HUES48 (cell line): ENCODE measurements around the gene ZNF575.
A peak's percentile ranks its signal among the peaks of the same experiment; 100 is the strongest.

ENCODE experiments used
- H3K27ac ChIP-seq: one replicate; pipeline ENCODE4 v1.7.0; 2013; ENCODE audit warnings: low read depth, low read length, inconsistent platforms
- H3K27me3 ChIP-seq: 2 replicates; pipeline ENCODE4 v1.6.1; 2013; ENCODE audit warnings: mild to moderate bottlenecking, low read length; ENCODE audit not compliant: control insufficient read depth, insufficient read depth
- H3K36me3 ChIP-seq: 2 replicates; pipeline ENCODE4 v1.6.1; 2013; ENCODE audit warnings: low read length; ENCODE audit not compliant: control insufficient read depth, insufficient read depth
- H3K4me1 ChIP-seq: 2 replicates; pipeline ENCODE4 v1.6.1; 2013; ENCODE audit warnings: mild to moderate bottlenecking, low read length; ENCODE audit not compliant: control insufficient read depth, insufficient read depth
- H3K4me3 ChIP-seq: 2 replicates; pipeline ENCODE4 v1.5.1; 2013; ENCODE audit warnings: mild to moderate bottlenecking, low read depth, low read length
- H3K9ac ChIP-seq: 2 replicates; pipeline ENCODE4 v1.6.1; 2013; ENCODE audit warnings: mild to moderate bottlenecking, low read depth, low read length, moderate library complexity
- H3K9me3 ChIP-seq: 2 replicates; pipeline ENCODE4 v1.6.1; 2013; ENCODE audit warnings: low read length; ENCODE audit not compliant: control insufficient read depth, insufficient read depth

Gene ZNF575

DNA sequence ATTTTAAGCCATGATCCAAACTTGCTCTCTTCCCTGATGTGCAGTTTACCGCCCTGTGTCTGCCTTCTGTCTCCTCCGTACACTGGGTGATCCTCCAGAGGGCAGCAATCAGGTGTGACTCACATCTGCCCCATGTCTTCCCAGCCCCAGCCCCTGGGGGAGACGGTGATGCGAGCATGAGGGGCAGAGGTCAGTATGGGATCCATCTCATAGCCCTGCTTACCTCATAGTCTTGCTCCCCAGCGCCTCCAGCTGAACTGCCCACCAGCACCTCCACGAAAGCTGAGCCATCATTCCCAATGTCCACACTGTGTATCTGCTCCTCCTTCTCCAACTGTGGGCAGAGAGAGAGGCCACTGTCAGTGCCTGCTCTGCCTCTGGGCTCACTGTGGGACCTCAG, 27.7 kb downstream of the ZNF575 start:
- Histone ChIP-seq H3K9me3 (no peaks in the 10 kb centered on the region), H3K27me3 (no peaks in the 10 kb centered on the region), H3K27ac (no peak overlapping the region), H3K36me3 (peaks cover 26% of the 10 kb centered on the region), H3K4me1 (no peaks in the 10 kb centered on the region), H3K4me3 (no peak overlapping the region), H3K9ac (no peak overlapping the region)

- Histone ChIP-seq H3K27me3 (no peaks in the 10 kb centered on the region), H3K27ac (no peak overlapping the region), H3K9me3 (no peaks in the 10 kb centered on the region), H3K36me3 (peaks cover 26% of the 10 kb centered on the region), H3K4me3 (no peak overlapping the region), H3K4me1 (no peaks in the 10 kb centered on the region), H3K9ac (no peak overlapping the region)
Measured at GRCh38 chr19:43561139-43561970, 28.4 kb downstream of the ZNF575 start.

DNA sequence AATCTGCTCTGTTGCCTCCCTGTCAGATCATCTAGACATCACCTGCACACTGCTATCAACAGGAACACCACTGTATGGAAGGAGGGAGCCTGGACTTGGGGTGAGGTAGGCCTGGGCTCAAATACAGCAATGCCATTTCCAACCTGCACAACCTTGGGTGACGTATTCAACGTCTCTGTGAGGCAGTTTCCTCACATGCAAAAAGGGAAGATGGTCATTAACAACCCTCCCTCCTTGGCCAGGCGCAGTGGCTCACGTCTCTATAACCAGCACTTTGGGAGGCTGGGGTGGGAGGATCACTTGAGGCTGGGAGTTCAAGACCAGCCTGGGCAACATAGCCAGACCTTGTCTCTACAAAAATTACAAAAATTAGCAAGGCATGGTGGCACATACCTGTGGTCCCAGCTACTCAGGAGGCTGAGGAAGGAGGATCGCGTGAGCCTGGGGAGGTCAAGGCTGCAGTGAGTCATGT, 29.3 kb downstream of the ZNF575 start:
- H3K27ac ChIP-seq: no peak overlapping the region
- H3K9me3 ChIP-seq: no peaks in the 10 kb centered on the region
- peaks cover 25% of the 10 kb centered on the region for H3K36me3 ChIP-seq
- no peak overlapping the region for H3K9ac ChIP-seq
- H3K4me1 ChIP-seq: no peaks in the 10 kb centered on the region
- no peak overlapping the region for H3K4me3 ChIP-seq
- no peaks in the 10 kb centered on the region for H3K27me3 ChIP-seq

DNA sequence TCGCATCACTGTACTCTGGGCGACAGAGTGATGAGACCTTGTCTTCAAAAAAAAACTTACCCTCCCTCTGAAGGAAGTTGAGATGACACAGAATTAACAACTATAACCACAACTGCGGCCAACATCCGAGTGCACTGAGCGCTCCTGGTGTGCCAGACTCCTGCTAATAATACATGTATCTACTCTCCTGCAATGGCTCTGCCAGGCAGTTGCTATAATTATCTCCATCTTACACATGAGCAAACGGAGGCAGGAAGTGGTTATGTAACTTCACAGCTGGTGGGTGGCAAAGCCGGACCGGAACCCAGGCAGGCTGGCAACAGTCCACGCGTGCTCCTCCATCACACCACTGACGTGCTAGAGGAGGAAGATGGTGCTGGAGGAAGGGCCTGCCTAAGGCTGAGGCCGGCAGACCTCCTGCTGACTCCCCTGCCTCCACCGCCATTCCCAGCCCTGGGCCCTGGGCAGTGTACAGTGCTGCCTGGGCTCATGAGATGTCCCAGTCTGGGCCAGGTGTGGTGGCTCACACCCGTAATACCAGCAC, 29.8 kb downstream of the ZNF575 start:
- Histone ChIP-seq H3K4me3 (no peak overlapping the region), H3K27ac (no peak overlapping the region), H3K9me3 (no peaks in the 10 kb centered on the region), H3K4me1 (no peaks in the 10 kb centered on the region), H3K9ac (no peak overlapping the region), H3K36me3 (peaks cover 20% of the 10 kb centered on the region), H3K27me3 (no peaks in the 10 kb centered on the region)

DNA sequence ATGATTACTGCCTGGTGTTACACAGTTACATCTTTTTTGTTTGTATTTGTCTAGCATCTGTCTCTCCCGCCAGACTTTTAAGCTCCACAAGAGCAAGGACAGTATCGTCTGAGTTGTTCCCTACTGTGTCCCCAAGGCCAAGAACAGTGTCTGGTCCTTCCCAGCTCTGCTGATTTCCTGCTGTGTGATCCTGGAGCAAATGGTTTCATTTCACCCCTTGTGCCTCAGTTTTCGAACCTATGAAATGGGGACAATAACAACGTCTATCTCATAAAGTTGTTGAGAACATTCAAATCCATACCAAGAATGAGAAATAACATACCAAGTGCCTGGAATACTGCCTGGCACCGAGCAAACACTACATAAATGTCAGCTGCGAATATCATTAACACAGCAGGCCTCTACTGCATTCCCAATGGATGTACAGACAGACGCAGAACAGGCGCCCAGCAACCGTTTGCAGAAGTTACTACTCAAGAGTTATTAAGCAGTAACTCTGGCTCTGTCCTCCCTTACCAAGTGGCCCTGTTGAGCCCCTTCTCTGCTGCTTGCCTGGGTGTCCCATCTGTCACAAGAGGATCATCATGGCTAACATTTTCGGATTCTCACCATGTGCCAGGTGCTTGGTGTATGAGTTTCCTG, 30.9 kb downstream of the ZNF575 start:
- no peak overlapping the region for H3K27ac ChIP-seq

DNA sequence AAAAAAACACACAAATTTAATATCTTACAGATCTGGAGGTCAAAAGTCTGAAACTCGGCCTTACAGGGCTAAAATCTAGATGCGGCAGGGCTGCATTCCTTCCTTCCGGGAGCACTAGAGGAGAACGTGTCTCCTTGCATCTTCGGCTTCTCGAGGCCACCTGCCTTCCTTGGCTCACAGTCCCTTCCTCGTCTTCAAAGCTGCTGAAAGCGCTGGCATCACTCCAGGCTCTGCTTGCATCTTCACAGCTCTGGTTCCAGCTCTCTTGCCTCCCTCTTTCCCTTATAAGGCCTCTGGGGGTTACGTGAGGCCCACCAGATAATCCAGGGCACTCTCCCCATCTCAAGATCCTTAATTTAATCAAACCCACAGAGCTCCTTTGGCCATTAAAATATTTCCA, 31.8 kb downstream of the ZNF575 start:
- Histone ChIP-seq H3K9me3 (no peaks in the 10 kb centered on the region), H3K9ac (no peak overlapping the region), H3K27ac (no peak overlapping the region), H3K4me3 (no peak overlapping the region), H3K4me1 (no peaks in the 10 kb centered on the region), H3K27me3 (no peaks in the 10 kb centered on the region), H3K36me3 (peaks cover 14% of the 10 kb centered on the region; the same call in 1 of the 2 replicates)

More for the DNA sequence above, 30.9 kb downstream of the ZNF575 start:
- no peak overlapping the region for H3K9ac ChIP-seq
- no peaks in the 10 kb centered on the region for H3K27me3 ChIP-seq
- peaks cover 16% of the 10 kb centered on the region; the same call in 1 of the 2 replicates for H3K36me3 ChIP-seq
- no peak overlapping the region for H3K4me3 ChIP-seq
- H3K9me3 ChIP-seq: no peaks in the 10 kb centered on the region
- H3K4me1 ChIP-seq: no peaks in the 10 kb centered on the region

DNA sequence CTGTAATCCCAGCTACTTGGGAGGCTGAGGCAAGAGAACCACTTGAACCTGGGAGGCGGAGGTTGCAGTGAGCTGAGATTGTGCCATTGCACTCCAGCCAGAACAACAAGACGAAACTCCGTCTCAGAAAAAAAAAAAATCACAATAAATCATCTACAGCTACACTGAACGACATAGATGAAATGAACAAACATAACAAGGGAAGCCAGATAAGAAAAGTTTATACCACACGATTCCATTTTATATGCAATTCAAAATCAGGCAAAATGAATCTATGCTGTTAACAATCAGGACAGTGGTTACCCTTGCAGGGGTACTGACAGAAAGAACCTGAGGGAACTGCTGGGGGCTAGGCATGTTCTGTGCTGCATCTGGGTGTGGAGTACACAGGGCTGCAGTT, 36.7 kb downstream of the ZNF575 start:
- Histone ChIP-seq H3K9ac (no peak overlapping the region), H3K4me1 (peaks cover 2% of the 10 kb centered on the region; the same call in 1 of the 2 replicates), H3K27me3 (no peaks in the 10 kb centered on the region), H3K27ac (no peak overlapping the region), H3K4me3 (no peak overlapping the region), H3K9me3 (no peaks in the 10 kb centered on the region), H3K36me3 (peaks cover 10% of the 10 kb centered on the region)

- peaks cover 6% of the 10 kb centered on the region; the same call in 1 of the 2 replicates for H3K4me1 ChIP-seq
- H3K9ac ChIP-seq: no peak overlapping the region
- no peaks in the 10 kb centered on the region for H3K9me3 ChIP-seq
- H3K27me3 ChIP-seq: no peaks in the 10 kb centered on the region
- peaks cover 10% of the 10 kb centered on the region for H3K36me3 ChIP-seq
- no peak overlapping the region for H3K4me3 ChIP-seq
- H3K27ac ChIP-seq: no peak overlapping the region
Measured at GRCh38 chr19:43570174-43570791, 37.3 kb downstream of the ZNF575 start.

DNA sequence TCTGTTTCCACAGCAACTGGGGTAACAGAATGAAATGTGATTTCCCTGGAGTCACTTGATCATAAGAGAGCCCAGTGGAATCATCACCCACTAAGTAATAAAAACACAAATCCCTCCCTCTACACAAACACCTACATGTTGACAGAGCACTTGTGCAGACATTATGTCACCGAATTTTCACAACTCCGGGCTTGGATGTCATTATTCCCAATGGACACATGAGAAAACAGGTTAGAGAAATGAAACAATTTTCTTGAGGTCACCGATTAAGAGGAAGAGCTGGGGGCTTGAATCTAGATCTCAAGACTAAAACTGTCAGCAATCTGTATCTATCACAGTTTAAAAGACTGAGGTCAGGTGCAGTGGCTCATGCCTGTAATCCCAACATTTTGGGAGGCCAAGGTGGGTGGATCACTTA, 39.2 kb downstream of the ZNF575 start:
- peaks cover 11% of the 10 kb centered on the region; the same call in 1 of the 2 replicates for H3K4me1 ChIP-seq
- H3K4me3 ChIP-seq: no peak overlapping the region
- no peaks in the 10 kb centered on the region for H3K9me3 ChIP-seq
- H3K27ac ChIP-seq: no peak overlapping the region
- H3K27me3 ChIP-seq: no peaks in the 10 kb centered on the region
- peaks cover 10% of the 10 kb centered on the region for H3K36me3 ChIP-seq
- H3K9ac ChIP-seq: no peak overlapping the region

DNA sequence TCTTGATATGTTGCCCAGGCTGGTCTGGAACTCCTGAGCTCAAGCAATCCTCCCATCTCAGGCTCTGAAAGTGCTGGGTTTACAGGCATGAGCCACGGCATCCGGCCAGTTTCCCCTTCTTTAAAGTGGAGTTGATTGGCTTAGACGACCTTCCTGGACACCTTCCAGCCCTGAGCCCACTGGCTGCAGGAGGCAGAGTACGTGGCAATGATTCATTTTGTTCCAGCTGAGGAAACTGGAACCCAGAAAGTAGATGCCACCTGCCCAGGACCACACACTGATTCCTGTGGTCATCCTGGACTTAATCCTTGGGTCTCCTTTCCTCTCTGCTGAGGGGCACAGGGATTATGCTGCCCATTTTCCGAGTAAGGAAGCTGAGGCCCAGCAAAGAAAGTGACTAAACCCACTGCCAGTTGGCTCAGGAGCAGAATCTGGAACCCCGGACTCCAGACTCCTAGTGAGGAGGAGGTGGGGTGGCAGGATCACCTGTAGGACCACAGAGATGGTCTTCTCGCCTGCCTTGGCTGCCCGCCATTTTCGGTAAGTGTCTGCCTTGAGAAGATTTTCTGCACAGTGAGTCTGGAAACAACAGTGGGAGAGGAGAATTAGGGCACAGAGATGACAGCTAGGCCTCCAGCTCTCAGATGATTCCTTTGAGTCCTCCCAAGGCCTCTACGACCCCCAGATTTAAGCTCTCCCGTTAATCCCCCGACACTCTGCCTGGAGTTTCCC, 41.6 kb downstream of the ZNF575 start:
- Histone ChIP-seq H3K4me3 (peak overlapping the region; percentile 82), H3K27ac (peak overlapping the region; percentile 43), H3K9me3 (no peaks in the 10 kb centered on the region), H3K4me1 (peaks cover 11% of the 10 kb centered on the region; the same call in 1 of the 2 replicates), H3K9ac (peak overlapping the region; percentile 62), H3K36me3 (peaks cover 10% of the 10 kb centered on the region), H3K27me3 (no peaks in the 10 kb centered on the region)
